HL-60/S4 (cell line): Measurements from ENCODE around the gene CTNNAL1.
"Not testable (repeated sequence)": the region's sequence is repeated elsewhere in the genome, so short reads cannot be mapped to it uniquely, and the experiment has no call there.

Experiments used
- in situ Hi-C: fragments of 300-500 bp; cut with MboI; formaldehyde crosslinking; loops from 2 replicates; pipeline ENCODE4 v1.14.3; 2022; ENCODE audit warnings: low sequenced_read_pairs

The CTNNAL1 gene, protein sequence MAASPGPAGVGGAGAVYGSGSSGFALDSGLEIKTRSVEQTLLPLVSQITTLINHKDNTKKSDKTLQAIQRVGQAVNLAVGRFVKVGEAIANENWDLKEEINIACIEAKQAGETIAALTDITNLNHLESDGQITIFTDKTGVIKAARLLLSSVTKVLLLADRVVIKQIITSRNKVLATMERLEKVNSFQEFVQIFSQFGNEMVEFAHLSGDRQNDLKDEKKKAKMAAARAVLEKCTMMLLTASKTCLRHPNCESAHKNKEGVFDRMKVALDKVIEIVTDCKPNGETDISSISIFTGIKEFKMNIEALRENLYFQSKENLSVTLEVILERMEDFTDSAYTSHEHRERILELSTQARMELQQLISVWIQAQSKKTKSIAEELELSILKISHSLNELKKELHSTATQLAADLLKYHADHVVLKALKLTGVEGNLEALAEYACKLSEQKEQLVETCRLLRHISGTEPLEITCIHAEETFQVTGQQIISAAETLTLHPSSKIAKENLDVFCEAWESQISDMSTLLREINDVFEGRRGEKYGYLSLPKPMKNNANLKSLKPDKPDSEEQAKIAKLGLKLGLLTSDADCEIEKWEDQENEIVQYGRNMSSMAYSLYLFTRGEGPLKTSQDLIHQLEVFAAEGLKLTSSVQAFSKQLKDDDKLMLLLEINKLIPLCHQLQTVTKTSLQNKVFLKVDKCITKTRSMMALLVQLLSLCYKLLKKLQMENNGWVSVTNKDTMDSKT

DNA sequence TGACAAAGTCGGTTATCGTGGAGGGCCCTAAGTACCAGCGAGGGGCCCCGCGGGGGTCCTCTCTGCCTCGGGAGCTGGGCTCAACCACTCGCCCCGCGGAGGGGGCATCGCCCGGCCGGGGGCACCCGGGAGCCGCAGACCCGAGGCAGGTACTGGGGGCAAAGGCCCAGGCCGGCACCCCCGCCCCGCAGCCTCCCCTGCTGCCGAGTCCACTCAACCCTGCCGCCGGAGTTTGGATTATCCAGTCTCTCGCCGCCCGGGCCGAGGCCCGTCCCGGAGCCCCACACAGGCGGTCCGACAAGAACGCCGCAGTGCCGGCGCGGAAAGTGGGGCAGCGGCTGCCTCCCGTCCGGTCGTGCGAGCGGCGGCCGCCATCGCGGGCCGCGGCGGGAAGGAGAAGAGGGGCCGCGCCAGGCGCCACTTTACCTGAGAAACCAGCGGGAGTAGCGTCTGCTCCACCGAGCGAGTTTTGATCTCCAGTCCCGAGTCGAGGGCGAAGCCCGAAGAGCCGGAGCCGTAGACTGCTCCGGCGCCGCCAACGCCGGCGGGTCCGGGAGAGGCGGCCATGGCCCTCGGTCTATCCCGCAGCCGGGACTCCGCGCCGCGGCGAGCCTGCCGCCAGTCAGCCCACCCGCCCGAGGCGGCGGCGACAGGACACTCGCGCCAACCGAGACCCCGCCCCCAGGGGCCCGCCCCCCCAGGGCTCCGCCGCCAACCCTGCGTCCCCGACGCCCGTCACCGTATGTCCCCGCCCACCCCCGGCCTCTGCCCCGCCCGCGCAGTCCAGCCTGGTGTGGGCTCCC lies at the start of gene CTNNAL1:
Gene CTNNAL1 (minus strand): TSS at position 624 of the 803 bp plus-strand sequence. CDS start 57 bp downstream, at position 567.
- in situ Hi-C loops = no loop called here

- in situ Hi-C loops = no loop called here
Observed at GRCh38 chr9:109062543-109062942, 49.2 kb upstream of the CTNNAL1 start.

DNA sequence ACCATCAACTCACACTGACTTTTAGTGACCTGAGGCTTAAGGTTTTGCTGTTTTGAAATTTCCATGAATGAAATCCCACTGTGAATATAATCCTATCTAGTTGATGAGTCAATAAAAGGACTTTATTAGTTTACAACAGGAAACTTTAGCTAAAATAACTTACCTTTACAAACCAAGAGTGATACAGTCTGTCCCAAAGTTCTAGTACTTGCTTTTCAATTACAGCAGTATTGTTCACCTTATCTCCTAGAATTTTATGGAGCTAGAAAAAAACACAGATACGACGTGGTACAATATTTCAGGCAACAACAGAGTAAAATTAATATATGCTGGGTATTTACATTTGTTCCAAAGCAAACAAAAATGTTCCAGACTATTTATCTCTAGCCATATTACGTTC lies 46.9 kb upstream of the CTNNAL1 start:
- in situ Hi-C loops = no loop called here

DNA sequence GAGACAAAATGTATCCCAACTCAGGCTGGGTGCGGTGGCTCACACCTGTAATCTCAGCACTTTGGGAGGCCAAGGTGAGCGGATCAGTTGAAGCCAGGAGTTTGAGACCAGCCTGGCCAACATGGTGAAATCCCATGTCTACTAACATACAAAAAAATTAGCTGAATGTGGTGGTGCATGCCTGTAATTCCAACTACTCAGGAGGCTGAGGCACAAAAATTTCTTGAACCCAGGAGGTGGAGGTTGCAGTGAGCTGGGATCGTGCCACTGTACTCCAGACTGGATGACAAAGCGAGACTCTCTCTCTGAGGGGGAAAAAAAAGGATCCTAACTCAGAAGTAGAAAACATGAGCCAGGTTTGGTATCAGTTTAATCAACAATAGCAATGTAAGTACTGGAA lies 39.8 kb upstream of the CTNNAL1 start:
- in situ Hi-C loops = not testable (repeated sequence)

DNA sequence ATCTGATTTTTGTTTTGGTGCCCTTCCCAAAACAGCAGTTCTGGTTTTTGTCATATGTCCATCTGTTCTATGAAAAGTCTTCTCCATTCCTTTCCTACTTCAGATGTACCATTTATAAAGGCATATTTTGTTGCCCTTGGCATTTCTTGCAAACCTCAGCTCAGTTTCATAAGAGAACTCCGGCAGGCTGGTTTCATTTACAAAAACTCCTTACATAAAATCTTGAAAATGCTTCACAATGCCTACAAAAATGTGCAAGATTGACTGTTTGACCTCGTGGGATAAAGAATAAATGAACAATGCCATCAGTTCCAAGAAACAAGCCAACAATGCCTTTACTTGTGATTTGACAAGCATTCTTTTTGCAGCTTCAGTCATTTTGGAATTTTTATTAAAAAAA lies 39.1 kb upstream of the CTNNAL1 start:
- in situ Hi-C loops = no loop called here

DNA sequence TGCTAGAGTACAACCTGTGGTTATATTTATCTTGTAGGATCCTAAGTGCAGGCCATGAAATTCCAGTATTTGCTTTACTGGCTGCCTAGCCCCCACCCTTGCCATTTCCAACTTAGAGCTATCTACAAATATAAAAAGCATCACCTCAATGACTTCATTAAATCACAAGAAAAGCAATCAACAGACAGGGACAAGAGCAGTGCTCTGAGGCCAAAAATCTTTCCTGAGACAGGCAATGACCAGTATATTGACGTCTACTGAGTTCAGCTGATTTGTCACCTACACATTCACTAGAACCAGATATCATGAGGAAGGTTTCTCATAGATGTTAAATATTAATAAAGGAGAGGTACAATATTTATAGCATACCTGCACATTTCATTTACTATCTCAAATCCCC lies 38.4 kb upstream of the CTNNAL1 start:
- in situ Hi-C loops = no loop called here

GRCh38 chr9:109050444-109050843 lies 37.1 kb upstream of the CTNNAL1 start:
- in situ Hi-C loops = no loop called here

DNA sequence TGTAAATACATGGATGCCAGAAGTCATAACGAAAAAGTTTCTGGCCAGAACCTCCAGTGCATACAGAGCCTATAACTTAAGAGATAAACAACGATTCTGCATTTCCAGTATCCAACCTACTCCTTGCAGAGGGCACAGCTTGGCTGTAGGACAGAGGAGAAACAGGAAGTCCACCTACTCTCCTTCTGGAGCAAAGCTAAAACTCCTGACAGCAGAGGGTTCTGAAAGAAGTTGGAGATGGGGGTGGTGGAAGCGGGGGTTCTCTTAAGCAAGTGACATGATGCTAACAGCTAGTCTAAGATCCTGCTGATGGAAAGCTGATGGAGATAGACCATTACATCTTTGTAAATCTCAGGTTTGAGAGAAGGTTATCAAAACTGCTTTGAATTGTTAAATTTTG lies 35.5 kb upstream of the CTNNAL1 start:
- in situ Hi-C loops = no loop called here

DNA sequence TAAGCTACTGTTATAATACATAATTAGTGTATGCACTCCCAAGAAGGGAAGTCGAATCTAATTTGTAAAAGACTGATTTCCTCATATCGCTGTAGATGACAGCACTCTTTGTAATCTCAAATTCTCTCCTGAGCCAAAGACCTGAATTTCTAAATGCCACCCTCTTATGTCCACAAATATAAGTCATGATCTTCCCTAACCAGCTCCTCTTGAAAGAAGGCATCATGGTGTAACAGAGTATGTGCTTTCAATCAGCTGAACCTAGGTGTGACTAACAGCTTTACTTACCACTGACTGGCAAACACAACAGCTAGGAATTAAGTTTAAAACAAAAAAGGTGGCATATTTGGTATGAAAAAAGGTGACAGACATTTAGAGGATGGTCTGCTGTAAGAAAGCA lies 34.0 kb upstream of the CTNNAL1 start:
- in situ Hi-C loops = no loop called here

- in situ Hi-C loops = no loop called here
Observed at GRCh38 chr9:109046346-109046745, 33.0 kb upstream of the CTNNAL1 start.

DNA sequence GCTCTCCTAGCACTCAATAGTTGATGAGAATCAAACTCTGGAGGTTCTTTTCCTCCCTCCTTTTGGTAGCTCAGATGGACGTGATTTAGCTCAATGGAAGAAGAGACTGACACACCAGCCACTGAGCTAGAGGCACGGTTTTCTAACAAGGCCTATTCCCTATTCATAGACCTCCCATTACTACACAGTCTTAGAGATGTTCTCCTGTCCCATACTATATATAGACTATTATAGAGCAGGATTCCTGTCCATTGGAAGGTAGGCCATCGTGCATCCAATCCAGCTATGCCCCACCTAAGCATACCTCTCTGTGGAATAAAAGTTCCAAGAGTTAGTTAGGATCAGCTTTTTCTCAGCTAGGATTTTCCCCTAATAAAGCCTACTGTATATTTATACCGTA lies 30.3 kb upstream of the CTNNAL1 start:
- in situ Hi-C loops = no loop called here

DNA sequence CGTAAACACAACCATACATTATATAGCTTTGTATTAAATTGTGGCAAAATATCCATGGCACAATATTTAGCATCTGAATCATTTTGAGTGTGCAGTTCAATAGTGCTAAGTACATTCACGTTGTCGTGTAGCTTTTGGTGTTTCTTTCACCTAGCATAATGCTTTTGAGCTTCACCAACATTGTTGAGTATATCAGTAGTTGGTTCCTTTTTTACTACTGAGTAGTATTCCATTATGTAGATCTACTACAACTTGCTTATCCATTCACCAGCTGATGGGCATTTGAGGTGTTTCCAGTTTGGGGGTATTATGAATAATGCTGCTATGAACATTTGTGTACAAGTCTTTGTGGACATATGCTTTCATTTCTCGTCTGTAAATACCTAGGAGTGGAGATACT lies 27.3 kb upstream of the CTNNAL1 start:
- in situ Hi-C loops = no loop called here

GRCh38 chr9:109039539-109039938 lies 26.2 kb upstream of the CTNNAL1 start:
- in situ Hi-C loops = no loop called here

- in situ Hi-C loops = no loop called here
Observed at GRCh38 chr9:109037946-109038715, 24.8 kb upstream of the CTNNAL1 start.

- in situ Hi-C loops = no loop called here
Observed at GRCh38 chr9:109036744-109037680, 23.7 kb upstream of the CTNNAL1 start.

- in situ Hi-C loops = no loop called here
Observed at GRCh38 chr9:109035684-109036423, 22.6 kb upstream of the CTNNAL1 start.

GRCh38 chr9:109033941-109034700 lies 20.8 kb upstream of the CTNNAL1 start:
- in situ Hi-C loops = no loop called here

DNA sequence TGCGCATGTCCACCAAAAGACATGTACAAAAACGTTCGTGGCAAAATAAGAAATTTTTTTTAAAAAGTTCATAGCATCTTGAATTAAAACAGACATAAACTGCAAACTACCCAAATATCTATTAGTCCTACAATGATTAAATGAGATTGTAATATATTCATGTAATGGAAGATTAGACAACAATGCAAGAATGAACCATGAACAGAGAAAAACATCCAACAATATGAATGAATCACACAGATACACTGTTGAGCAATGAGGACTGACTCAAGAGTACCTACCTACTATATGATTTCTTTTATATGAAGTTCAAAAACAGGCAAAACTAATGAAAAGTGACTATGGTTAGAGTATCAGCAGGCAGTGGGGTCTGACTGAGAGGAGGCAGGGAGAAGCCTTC lies 17.9 kb upstream of the CTNNAL1 start:
- in situ Hi-C loops = no loop called here
